ENCODE results near the gene SLC27A1. TPM values are rescaled to one million over a fixed set of nuclear protein-coding genes. Genes with fewer than 3 reads are reported as not detected.

Gene SLC27A1
- total and polyA plus RNA-seq, 12 donors, result 4.9 to 107 (median 56.0) TPM

DNA sequence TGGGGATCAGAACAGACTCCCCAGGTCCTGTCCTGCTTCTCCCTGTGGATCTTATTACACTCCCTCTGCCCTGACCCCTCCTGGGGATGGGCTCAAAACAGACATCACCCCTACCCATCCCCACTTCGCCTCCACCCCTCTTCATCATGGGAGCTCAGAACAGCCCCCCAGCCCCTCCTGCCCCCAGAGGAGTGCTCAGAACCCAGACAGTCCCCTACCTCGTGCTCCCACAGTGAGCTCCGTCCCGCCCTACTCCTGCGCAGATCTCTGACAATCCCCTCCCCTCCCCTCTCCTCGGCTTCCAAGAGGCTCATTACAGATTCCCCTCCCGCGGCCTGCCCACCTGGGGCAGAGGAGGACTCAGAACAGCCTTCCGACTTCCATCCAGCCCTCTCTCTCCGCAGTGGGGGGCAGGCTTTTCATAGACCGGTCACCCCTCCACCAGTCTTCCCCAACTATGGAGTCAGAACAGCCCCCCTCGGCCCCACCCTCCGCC lies 15.7 kb upstream of the SLC27A1 start:
- no peak for DNase-seq
- Histone ChIP-seq H3K4me3 (no peak overlapping the region), H3K4me1 (replicated peaks in 1 of 2) (peaks cover 0 to 3% of the 10 kb centered on the region in 2 donors), H3K9me3 (replicated peaks in 1 of 3) (no peaks in the 10 kb centered on the region), H3K36me3 (replicated peaks in 1 of 2) (no peaks in the 10 kb centered on the region), H3K27me3 (peaks cover 17% of the 10 kb centered on the region), H3K27ac (no peak overlapping the region)
- no peak for TF ChIP-seq POLR2A (IDR thresholded peaks at IDR 0.05)
- TF ChIP-seq, protein P1, sequence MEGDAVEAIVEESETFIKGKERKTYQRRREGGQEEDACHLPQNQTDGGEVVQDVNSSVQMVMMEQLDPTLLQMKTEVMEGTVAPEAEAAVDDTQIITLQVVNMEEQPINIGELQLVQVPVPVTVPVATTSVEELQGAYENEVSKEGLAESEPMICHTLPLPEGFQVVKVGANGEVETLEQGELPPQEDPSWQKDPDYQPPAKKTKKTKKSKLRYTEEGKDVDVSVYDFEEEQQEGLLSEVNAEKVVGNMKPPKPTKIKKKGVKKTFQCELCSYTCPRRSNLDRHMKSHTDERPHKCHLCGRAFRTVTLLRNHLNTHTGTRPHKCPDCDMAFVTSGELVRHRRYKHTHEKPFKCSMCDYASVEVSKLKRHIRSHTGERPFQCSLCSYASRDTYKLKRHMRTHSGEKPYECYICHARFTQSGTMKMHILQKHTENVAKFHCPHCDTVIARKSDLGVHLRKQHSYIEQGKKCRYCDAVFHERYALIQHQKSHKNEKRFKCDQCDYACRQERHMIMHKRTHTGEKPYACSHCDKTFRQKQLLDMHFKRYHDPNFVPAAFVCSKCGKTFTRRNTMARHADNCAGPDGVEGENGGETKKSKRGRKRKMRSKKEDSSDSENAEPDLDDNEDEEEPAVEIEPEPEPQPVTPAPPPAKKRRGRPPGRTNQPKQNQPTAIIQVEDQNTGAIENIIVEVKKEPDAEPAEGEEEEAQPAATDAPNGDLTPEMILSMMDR (IDR thresholded peaks at IDR 0.05), result no peak
- intact Hi-C loops (cut with DNase I), result no loop called here
- WGBS, 4 donors, result 7 to 28% (median 10%) methylated on average over 9 to 13 of the region's 13 CpGs

DNA sequence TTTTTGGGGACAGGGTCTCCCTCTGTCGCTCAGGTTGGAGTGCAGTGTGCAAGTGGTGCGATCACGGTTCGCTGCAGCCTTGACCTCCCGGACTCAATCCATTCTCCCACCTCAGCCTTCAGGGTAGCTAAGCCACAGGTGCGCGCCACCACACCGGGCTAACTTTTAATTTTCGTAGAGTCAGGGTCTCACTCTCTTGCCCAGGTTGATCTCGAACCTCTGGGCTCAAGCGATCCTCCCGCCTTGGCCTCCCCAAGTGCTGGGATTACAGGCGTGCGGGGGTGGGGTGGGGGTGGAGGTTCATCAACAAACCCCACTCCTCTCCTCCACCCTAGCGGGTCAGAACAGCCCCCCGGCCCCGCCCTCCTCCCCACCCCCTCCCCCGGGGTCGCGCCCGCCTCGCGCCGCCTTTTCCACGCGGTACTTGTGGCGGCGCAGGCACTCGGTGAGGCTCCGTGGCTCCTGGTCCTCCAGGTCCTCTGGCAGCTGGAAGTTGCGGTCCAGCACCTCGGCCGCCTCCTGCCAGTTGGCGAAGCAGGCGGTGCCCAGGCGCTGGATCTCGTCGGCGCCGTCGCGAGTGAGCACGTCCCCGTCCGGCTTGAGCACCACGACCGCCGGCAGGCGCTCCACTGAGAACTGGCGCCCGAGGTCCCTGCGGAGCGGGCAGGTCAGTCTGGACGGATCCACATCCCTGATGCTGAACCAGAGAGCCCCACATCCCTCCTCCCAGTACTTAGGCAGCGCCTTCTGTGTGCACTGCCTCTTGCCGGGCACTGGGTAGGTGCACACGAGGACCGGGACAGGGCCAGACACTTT lies 14.8 kb upstream of the SLC27A1 start:
- Histone ChIP-seq H3K27me3 (peaks cover 17% of the 10 kb centered on the region), H3K4me3 (no peak overlapping the region), H3K27ac (no peak overlapping the region), H3K36me3 (replicated peaks in 1 of 2) (no peaks in the 10 kb centered on the region), H3K4me1 (replicated peaks in 1 of 2) (peaks cover 0 to 1% of the 10 kb centered on the region in 2 donors), H3K9me3 (replicated peaks in 1 of 3) (no peaks in the 10 kb centered on the region)
- TF ChIP-seq, protein P1 (IDR thresholded peaks at IDR 0.05), result no peak
- no peak for TF ChIP-seq POLR2A (IDR thresholded peaks at IDR 0.05)
- intact Hi-C loops (cut with DNase I), result no loop called here
- WGBS, 4 donors, result 10 to 34% (median 12%) methylated on average over 10 to 58 of the region's 58 CpGs
- DNase-seq, result peak in 3 of 7 donors; percentile 35 to 57 (median 46)

DNA sequence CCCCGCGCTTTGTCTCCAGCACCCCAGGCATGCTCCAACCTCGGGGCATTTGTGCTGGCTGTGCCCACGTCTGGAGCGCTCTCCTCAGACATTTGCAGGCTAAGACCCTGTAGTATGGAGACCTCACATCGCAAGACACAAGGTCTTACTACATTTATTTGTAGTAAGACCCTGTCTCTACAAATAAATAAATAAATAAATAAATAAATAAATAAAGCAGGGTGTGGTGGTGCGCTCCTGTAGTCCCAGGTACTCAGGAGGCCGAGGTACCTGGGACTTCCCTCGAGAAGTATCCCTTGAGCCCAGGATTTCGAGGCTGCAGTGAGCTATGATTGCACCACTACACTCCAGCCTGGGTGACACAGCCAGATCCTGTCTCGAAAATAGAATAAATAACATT lies 14.2 kb upstream of the SLC27A1 start:
- H3K9me3 ChIP-seq (replicated peaks in 1 of 3), result no peaks in the 10 kb centered on the region
- no peak overlapping the region for H3K27ac ChIP-seq
- TF ChIP-seq, protein P1 (IDR thresholded peaks at IDR 0.05), result no peak
- TF ChIP-seq POLR2A (IDR thresholded peaks at IDR 0.05), result no peak
- DNase-seq, result no peak
- H3K36me3 ChIP-seq (replicated peaks in 1 of 2), result no peaks in the 10 kb centered on the region
- WGBS, 4 donors, result 66 to 73% (median 68%) methylated on average over 10 to 11 of the region's 11 CpGs
- intact Hi-C loops (cut with DNase I), result no loop called here
- no peaks in the 10 kb centered on the region for H3K4me1 ChIP-seq (replicated peaks in 1 of 2)
- no peak overlapping the region for H3K4me3 ChIP-seq
- H3K27me3 ChIP-seq, result peaks cover 17% of the 10 kb centered on the region

DNA sequence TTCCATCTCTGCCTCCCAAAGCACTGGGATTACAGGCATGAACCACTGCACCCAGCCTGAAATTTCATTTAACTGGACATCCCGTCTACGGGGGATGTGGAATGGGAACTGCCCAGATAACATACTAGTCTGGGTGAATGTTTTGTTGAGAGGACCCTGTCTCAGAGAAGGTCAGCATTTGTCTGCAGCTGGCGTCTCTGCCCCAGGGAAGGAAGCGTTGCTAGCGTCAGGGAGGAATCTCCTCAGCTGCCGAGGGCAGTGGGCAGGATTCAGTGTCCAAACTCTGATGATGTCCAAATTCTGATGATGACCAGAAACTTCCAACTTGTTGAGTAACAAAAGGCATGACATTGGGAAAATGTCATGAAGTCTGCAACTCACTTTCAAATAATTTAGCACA lies 12.7 kb upstream of the SLC27A1 start:
- Histone ChIP-seq H3K36me3 (replicated peaks in 1 of 2) (no peaks in the 10 kb centered on the region), H3K4me3 (no peak overlapping the region), H3K27me3 (peaks cover 17% of the 10 kb centered on the region), H3K4me1 (replicated peaks in 1 of 2) (no peaks in the 10 kb centered on the region), H3K9me3 (replicated peaks in 1 of 3) (no peaks in the 10 kb centered on the region), H3K27ac (no peak overlapping the region)
- 0 to 56% (median 41%) methylated on average over 1 to 6 of the region's 6 CpGs for WGBS, 4 donors
- TF ChIP-seq, protein P1 (IDR thresholded peaks at IDR 0.05), result no peak
- no peak for TF ChIP-seq POLR2A (IDR thresholded peaks at IDR 0.05)
- intact Hi-C loops (cut with DNase I), result no loop called here
- DNase-seq, result no peak
